ENCODE measurements around the gene SPAG16. TPM values are rescaled to one million over a fixed set of nuclear protein-coding genes. Genes with fewer than 3 reads are reported as not detected.
"Not testable (repeated sequence)": the region's sequence is repeated elsewhere in the genome, so short reads cannot be mapped to it uniquely, and the experiment has no call there.

The SPAG16 gene
- total RNA-seq, 1 donor = 35.2 TPM

- TF ChIP-seq CTCF (IDR thresholded peaks at IDR 0.05; ENCODE audit: insufficient read depth, low read length) = no peak
- no peak overlapping the region for H3K4me3 ChIP-seq (ENCODE audit: low read depth, low read length)
- peak; percentile 7 for DNase-seq (ENCODE audit: low read depth)
Measured at GRCh38 chr2:213980883-213981282, 696.6 kb downstream of the SPAG16 start.

GRCh38 chr2:213989207-213989606, 704.9 kb downstream of the SPAG16 start:
- no peak for TF ChIP-seq CTCF (IDR thresholded peaks at IDR 0.05; ENCODE audit: insufficient read depth, low read length)
- H3K4me3 ChIP-seq (ENCODE audit: low read depth, low read length) = no peak overlapping the region
- DNase-seq (ENCODE audit: low read depth) = no peak

GRCh38 chr2:213991453-213992108, 707.3 kb downstream of the SPAG16 start:
- DNase-seq (ENCODE audit: low read depth) = no peak
- no peak for TF ChIP-seq CTCF (IDR thresholded peaks at IDR 0.05; ENCODE audit: insufficient read depth, low read length)
- no peak overlapping the region for H3K4me3 ChIP-seq (ENCODE audit: low read depth, low read length)

- TF ChIP-seq CTCF (IDR thresholded peaks at IDR 0.05; ENCODE audit: insufficient read depth, low read length) = no peak
- no peak overlapping the region for H3K4me3 ChIP-seq (ENCODE audit: low read depth, low read length)
- peak; percentile 94 for DNase-seq (ENCODE audit: low read depth)
Measured at GRCh38 chr2:213995400-213996105, 711.3 kb downstream of the SPAG16 start.

GRCh38 chr2:213998976-213999375, 714.7 kb downstream of the SPAG16 start:
- DNase-seq (ENCODE audit: low read depth); H3K4me3 ChIP-seq (ENCODE audit: low read depth, low read length): not testable (repeated sequence)

GRCh38 chr2:214004463-214004862, 720.2 kb downstream of the SPAG16 start:
- no peak for TF ChIP-seq CTCF (IDR thresholded peaks at IDR 0.05; ENCODE audit: insufficient read depth, low read length)
- no peak for DNase-seq (ENCODE audit: low read depth)
- no peak overlapping the region for H3K4me3 ChIP-seq (ENCODE audit: low read depth, low read length)

GRCh38 chr2:214005337-214005736, 721.1 kb downstream of the SPAG16 start:
- peak; percentile 39 for DNase-seq (ENCODE audit: low read depth)
- TF ChIP-seq CTCF (IDR thresholded peaks at IDR 0.05; ENCODE audit: insufficient read depth, low read length) = no peak

More at GRCh38 chr2:214005337-214005736, 721.1 kb downstream of the SPAG16 start:
- H3K4me3 ChIP-seq (ENCODE audit: low read depth, low read length) = no peak overlapping the region
